K562 (cell line): Measurements from ENCODE around the gene FOSL1. TPM values are rescaled to one million over a fixed set of nuclear protein-coding genes. Genes with fewer than 3 reads are reported as not detected.

ENCODE experiments used
- GTF2B ChIP-seq: IDR thresholded peaks from 2 replicates; pipeline ENCODE4 v1.6.1; 2011; ENCODE audit not compliant: insufficient read length; ENCODE audit errors: extremely low read depth
- HDAC1 ChIP-seq, 2 experiments: fragments of 450-650 bp; IDR thresholded peaks; 2 replicates each; pipeline ENCODE4 v1.6.1; 2016 to 2017; ENCODE audit warnings: inconsistent platforms in 1 of 2, mild to moderate bottlenecking in 1 of 2, moderate library complexity in 1 of 2
- HDAC6 ChIP-seq: IDR thresholded peaks from 2 replicates; pipeline ENCODE4 v1.6.1; 2012; ENCODE audit warnings: low read depth, mild to moderate bottlenecking, control low read depth, inconsistent platforms, low read length, moderate library complexity
- HNRNPLL ChIP-seq: fragments of 200-400 bp; formaldehyde crosslinking; IDR thresholded peaks from 2 replicates; pipeline ENCODE4 v1.6.1; 2017; ENCODE audit warnings: low read length, low read depth, mild to moderate bottlenecking; ENCODE audit not compliant: poor library complexity, severe bottlenecking
- MTA3 ChIP-seq: fragments of 450-650 bp; formaldehyde crosslinking; IDR thresholded peaks from 2 replicates; pipeline ENCODE4 v1.6.1; 2017; ENCODE audit warnings: mild to moderate bottlenecking, borderline replicate concordance
- MTF1 ChIP-seq: fragments of 250-450 bp; sonication (Bioruptor Pico); IDR thresholded peaks from 2 replicates; pipeline ENCODE4 v1.9.0; 2021; ENCODE audit warnings: moderate library complexity, mild to moderate bottlenecking, inconsistent platforms, borderline replicate concordance
- POLR3A ChIP-seq: IDR thresholded peaks from 2 replicates; pipeline ENCODE4 v1.6.1; 2011; ENCODE audit warnings: borderline replicate concordance, mild to moderate bottlenecking, moderate library complexity; ENCODE audit not compliant: insufficient read length, insufficient read depth; ENCODE audit errors: extremely low read depth
- RNF219 ChIP-seq: fragments of 250-450 bp; sonication (Bioruptor Pico); IDR thresholded peaks from 2 replicates; pipeline ENCODE4 v1.5.0; 2022; ENCODE audit warnings: mild to moderate bottlenecking
- SMAD2 ChIP-seq: fragments of 150-350 bp; IDR thresholded peaks from 2 replicates; pipeline ENCODE4 v1.6.1; 2014; ENCODE audit warnings: low read depth, mild to moderate bottlenecking, low read length
- SUPT5H ChIP-seq: fragments of 450-650 bp; IDR thresholded peaks from 2 replicates; pipeline ENCODE4 v1.6.1; 2016
- TAF1 ChIP-seq: IDR thresholded peaks from 2 replicates; pipeline ENCODE4 v1.6.1; 2011; ENCODE audit warnings: mild to moderate bottlenecking, low read length, moderate library complexity; ENCODE audit not compliant: insufficient read depth, control insufficient read depth, severe bottlenecking; ENCODE audit errors: extremely low read depth
- TEAD2 ChIP-seq: fragments of 450-650 bp; IDR thresholded peaks from 2 replicates; pipeline ENCODE4 v1.6.1; 2016; ENCODE audit warnings: missing genetic modification characterization, control low read depth, missing compliant biosample characterization
- ZBTB2 ChIP-seq: fragments of 450-650 bp; IDR thresholded peaks from 2 replicates; pipeline ENCODE4 v1.6.1; 2016; ENCODE audit warnings: antibody characterized with exemption
- ZHX1 ChIP-seq: fragments of 150-350 bp; conservative IDR thresholded peaks from 2 replicates; pipeline ENCODE4 v1.6.1; 2014; ENCODE audit warnings: low read length
- ZNF175 ChIP-seq: fragments of 200-800 bp; sonication (Bioruptor generic); IDR thresholded peaks from 2 replicates; pipeline ENCODE4 v1.6.1; 2016; ENCODE audit warnings: low read depth, mild to moderate bottlenecking, missing genetic modification characterization, missing compliant biosample characterization
- ZNF280B ChIP-seq: fragments of 250-450 bp; sonication (Bioruptor Pico); IDR thresholded peaks from 2 replicates; pipeline ENCODE4 v1.5.1; 2021; ENCODE audit warnings: mild to moderate bottlenecking
- polyA plus RNA-seq, 8 experiments: library from polyadenylated mRNA; depleted of rRNA in 4 of 8; stranded (reverse) in 5 of 8; unstranded in 3 of 8; fragments of >200 nt; fragmentation: Nextera tagmentation in 2 of 8; fragmentation: Illumina TruSeq in 1 of 8; extraction: Ambion mirVana in 2 of 8; extraction: Trizol in 1 of 8; gene quantifications; 2 replicates each; pipeline versions ENCODE4 v1.2.1 to v1.2.3, GENCODE V29; 2011 to 2014; ENCODE audit warnings: inconsistent platforms in 1 of 8, missing spikeins in 1 of 8
- total RNA-seq, 7 experiments: library from RNA; depleted of rRNA in 6 of 7; stranded (reverse); fragments of >200 nt in 6 of 7; fragmentation: Illumina TruSeq in 2 of 7; extraction: Trizol in 2 of 7; gene quantifications; 2 replicates each; pipeline versions ENCODE4 v1.2.1 to v1.2.3, GENCODE V29; 2011 to 2021; ENCODE audit warnings: low replicate concordance in 1 of 7

The FOSL1 gene
- total and polyA plus RNA-seq, 9 of the 15 experiments (the other 6 are each of a cell fraction or from before 2014, with no cell fraction given) = 3.5 to 39.6 (median 10.0) TPM

GRCh38 chr11:65857853-65858680 is 42.1 kb downstream of the FOSL1 start, which contains the start of gene CFL1 (continued):
- TF ChIP-seq GTF2B (peak; percentile 32), TEAD2 (tag) (no peak), SUPT5H (peak; percentile 98), ZBTB2 (no peak), HNRNPLL (peak; percentile 75), HDAC1 (IDR thresholded peaks at IDR 0.05) (peak in 1 of 2 experiments; percentile 23; a peak in 2 of 4 replicates), SMAD2 (no peak), ZNF280B (CRISPR knock-in tag) (no peak), MTF1 (CRISPR knock-in tag) (no peak), TAF1 (peak; percentile 95), HDAC6 (no peak), ZHX1 (no peak), POLR3A (no peak), MTA3 (peak; percentile 43; the same call in 1 of the 2 replicates), ZNF175 (CRISPR knock-in tag) (0 out of 2 replicates have a peak, but pooled peaks have one; percentile 55), RNF219 (CRISPR knock-in tag) (no peak)
